ENCODE results near the gene XRN1.

XRN1 gene

GRCh38 chr3:142298626-142299025 is 149.2 kb downstream of the XRN1 start:
- no peak for TF ChIP-seq GATA3 (IDR thresholded peaks at IDR 0.05; ENCODE audit: low read depth, low read length)
- no peak for TF ChIP-seq GATA2 (IDR thresholded peaks at IDR 0.05; ENCODE audit: low read depth, low read length)

GRCh38 chr3:142296507-142296906 is 151.3 kb downstream of the XRN1 start:
- no peak for TF ChIP-seq GATA3 (IDR thresholded peaks at IDR 0.05; ENCODE audit: low read depth, low read length)
- TF ChIP-seq GATA2 (IDR thresholded peaks at IDR 0.05; ENCODE audit: low read depth, low read length): no peak

- TF ChIP-seq GATA3 (IDR thresholded peaks at IDR 0.05; ENCODE audit: low read depth, low read length) (no peak), GATA2 (IDR thresholded peaks at IDR 0.05; ENCODE audit: low read depth, low read length) (no peak)
Observed at GRCh38 chr3:142287866-142288638, 159.8 kb downstream of the XRN1 start.

GRCh38 chr3:142285083-142285517 is 162.7 kb downstream of the XRN1 start:
- TF ChIP-seq GATA2 (IDR thresholded peaks at IDR 0.05; ENCODE audit: low read depth, low read length): no peak

- TF ChIP-seq GATA2 (IDR thresholded peaks at IDR 0.05; ENCODE audit: low read depth, low read length) (no peak), GATA3 (IDR thresholded peaks at IDR 0.05; ENCODE audit: low read depth, low read length) (no peak)
Observed at GRCh38 chr3:142282503-142282902, 165.3 kb downstream of the XRN1 start.

- TF ChIP-seq GATA2 (IDR thresholded peaks at IDR 0.05; ENCODE audit: low read depth, low read length) (no peak), GATA3 (IDR thresholded peaks at IDR 0.05; ENCODE audit: low read depth, low read length) (no peak)
Observed at GRCh38 chr3:142281474-142281873, 166.4 kb downstream of the XRN1 start.

- TF ChIP-seq GATA3 (IDR thresholded peaks at IDR 0.05; ENCODE audit: low read depth, low read length) (no peak), GATA2 (IDR thresholded peaks at IDR 0.05; ENCODE audit: low read depth, low read length) (no peak)
Observed at GRCh38 chr3:142279965-142280590, 167.8 kb downstream of the XRN1 start.

- TF ChIP-seq GATA3 (IDR thresholded peaks at IDR 0.05; ENCODE audit: low read depth, low read length) (no peak), GATA2 (IDR thresholded peaks at IDR 0.05; ENCODE audit: low read depth, low read length) (no peak)
Observed at GRCh38 chr3:142278451-142278850, 169.4 kb downstream of the XRN1 start.

- no peak for TF ChIP-seq GATA3 (IDR thresholded peaks at IDR 0.05; ENCODE audit: low read depth, low read length)
- TF ChIP-seq GATA2 (IDR thresholded peaks at IDR 0.05; ENCODE audit: low read depth, low read length): no peak
Observed at GRCh38 chr3:142276781-142277180, 171.1 kb downstream of the XRN1 start.

- TF ChIP-seq GATA3 (IDR thresholded peaks at IDR 0.05; ENCODE audit: low read depth, low read length) (no peak), GATA2 (IDR thresholded peaks at IDR 0.05; ENCODE audit: low read depth, low read length) (no peak)
Observed at GRCh38 chr3:142275856-142276255, 172.0 kb downstream of the XRN1 start.

GRCh38 chr3:142274908-142275307 is 172.9 kb downstream of the XRN1 start:
- no peak for TF ChIP-seq GATA3 (IDR thresholded peaks at IDR 0.05; ENCODE audit: low read depth, low read length)
- no peak for TF ChIP-seq GATA2 (IDR thresholded peaks at IDR 0.05; ENCODE audit: low read depth, low read length)

GRCh38 chr3:142273501-142273900 is 174.3 kb downstream of the XRN1 start:
- TF ChIP-seq GATA3 (IDR thresholded peaks at IDR 0.05; ENCODE audit: low read depth, low read length): no peak
- no peak for TF ChIP-seq GATA2 (IDR thresholded peaks at IDR 0.05; ENCODE audit: low read depth, low read length)

GRCh38 chr3:142272200-142272891 is 175.5 kb downstream of the XRN1 start:
- TF ChIP-seq GATA2 (IDR thresholded peaks at IDR 0.05; ENCODE audit: low read depth, low read length) (no peak), GATA3 (IDR thresholded peaks at IDR 0.05; ENCODE audit: low read depth, low read length) (no peak)

GRCh38 chr3:142270407-142270806 is 177.4 kb downstream of the XRN1 start:
- TF ChIP-seq GATA2 (IDR thresholded peaks at IDR 0.05; ENCODE audit: low read depth, low read length) (no peak), GATA3 (IDR thresholded peaks at IDR 0.05; ENCODE audit: low read depth, low read length) (no peak)

- TF ChIP-seq GATA2 (IDR thresholded peaks at IDR 0.05; ENCODE audit: low read depth, low read length): no peak
- no peak for TF ChIP-seq GATA3 (IDR thresholded peaks at IDR 0.05; ENCODE audit: low read depth, low read length)
Observed at GRCh38 chr3:142269767-142270166, 178.1 kb downstream of the XRN1 start.

Data from SH-SY5Y (cell line).